GM19099 (cell line): ENCODE data around the gene GIGYF2.

Source experiments
- POLR2A ChIP-seq: IDR thresholded peaks from 3 replicates; pipeline ENCODE4 v1.6.1; 2011; ENCODE audit warnings: low read depth; ENCODE audit not compliant: insufficient read length; ENCODE audit errors: extremely low read depth

The GIGYF2 gene

DNA sequence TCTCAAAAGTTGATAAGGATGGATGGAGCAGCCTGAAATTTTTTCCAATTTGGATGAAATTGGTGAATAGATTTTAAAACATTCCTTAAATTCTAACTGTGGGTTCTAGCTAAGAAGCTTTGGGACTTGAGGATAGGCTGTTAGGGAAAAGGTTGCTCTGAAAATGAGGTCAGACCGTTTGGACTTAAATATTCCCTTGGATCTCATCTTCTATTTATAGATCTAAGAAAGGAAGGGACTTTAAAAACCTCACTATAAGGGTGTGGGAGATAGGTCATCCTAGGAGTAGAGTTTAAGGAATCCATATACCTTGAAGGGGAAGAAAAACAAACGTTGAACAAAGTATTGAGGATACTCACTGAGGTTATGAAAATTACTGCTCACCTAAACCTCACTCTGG is 155.5 kb downstream of the GIGYF2 start:
- TF ChIP-seq POLR2A = no peak

DNA sequence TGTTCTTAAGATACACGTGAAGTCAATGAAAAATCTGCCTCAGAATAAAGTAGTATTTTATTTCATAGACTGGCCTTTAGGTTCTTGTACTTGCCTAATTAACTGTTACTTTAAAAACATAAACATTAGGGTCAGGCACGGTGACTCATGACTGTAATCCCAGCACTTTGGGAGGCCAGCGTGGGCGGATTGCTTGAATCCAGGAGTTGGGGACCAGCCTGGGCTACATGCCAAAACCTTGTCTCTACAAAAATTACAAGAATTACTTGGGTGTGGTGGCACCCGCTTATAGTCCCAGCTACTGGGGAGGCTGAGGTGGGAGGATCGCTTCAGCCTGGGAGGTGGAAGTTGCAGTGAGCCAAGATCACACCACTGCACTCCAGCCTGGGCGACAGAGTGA is 157.0 kb downstream of the GIGYF2 start:
- no peak for TF ChIP-seq POLR2A

- no peak for TF ChIP-seq POLR2A
Measured at GRCh38 chr2:232857158-232857563, 160.0 kb downstream of the GIGYF2 start.

DNA sequence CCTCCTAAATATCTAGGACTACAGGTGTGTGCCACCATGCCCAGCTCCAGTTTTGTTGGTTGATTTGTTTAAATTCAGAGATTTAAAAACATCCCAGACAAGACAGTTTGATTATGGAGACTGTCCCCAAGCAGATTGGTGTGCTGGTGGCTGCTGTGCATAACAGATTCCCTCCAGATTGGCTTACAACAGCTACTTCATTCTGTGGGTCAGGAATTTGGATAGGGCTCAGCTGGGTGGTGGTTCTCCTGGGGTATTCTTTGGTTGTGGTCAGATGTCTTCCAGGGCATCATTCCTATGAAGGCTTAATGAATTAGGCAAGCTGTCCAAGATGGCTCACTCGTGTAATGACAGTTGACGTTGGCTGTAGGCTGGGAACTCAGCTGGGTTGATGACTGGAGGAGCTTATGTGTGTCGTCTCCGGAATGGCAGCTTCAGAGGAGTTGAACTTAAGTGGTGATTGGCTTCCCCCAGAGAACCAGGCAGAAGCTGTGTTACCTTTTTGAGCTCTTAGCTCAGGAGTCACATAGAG is 162.3 kb downstream of the GIGYF2 start:
- no peak for TF ChIP-seq POLR2A

GRCh38 chr2:232860593-232861241 is 163.6 kb downstream of the GIGYF2 start:
- no peak for TF ChIP-seq POLR2A

DNA sequence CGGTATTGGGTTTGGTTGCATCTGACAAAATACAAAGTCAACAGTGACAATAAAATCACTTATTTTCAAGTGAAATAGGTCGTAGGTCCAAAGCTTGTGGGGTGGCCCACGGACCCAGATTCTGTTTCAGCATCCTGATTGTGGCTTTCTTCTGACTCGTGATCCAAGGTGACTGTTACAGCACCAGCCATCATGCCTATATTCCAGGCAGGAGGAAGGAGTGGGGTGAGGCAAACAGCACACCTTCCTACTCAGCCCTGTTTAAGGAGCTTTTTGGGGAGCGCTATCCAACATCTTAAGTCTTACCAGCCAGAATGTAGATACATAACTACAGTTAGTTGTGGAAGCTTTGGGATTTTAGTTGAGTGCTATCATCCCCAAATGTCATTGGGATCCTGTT is 164.2 kb downstream of the GIGYF2 start:
- no peak for TF ChIP-seq POLR2A

DNA sequence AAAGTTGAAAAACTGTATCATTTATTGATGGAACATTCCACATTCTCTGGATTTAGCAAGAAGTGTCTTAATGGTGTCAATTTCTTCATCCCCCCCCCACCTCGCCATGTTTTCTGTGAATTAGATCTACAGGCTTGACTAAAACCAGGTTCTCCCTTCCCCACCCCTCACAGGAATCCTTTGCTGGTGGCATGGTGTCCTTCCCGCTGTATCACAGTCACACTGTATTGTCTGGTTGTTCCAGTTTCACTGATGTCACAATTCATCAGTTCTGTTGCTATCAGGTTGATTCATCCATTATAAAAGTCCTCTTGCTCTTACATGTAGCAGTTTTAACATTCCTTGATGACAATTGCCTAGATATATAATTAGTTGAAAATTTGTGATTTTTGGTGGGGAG is 166.9 kb downstream of the GIGYF2 start:
- no peak for TF ChIP-seq POLR2A

DNA sequence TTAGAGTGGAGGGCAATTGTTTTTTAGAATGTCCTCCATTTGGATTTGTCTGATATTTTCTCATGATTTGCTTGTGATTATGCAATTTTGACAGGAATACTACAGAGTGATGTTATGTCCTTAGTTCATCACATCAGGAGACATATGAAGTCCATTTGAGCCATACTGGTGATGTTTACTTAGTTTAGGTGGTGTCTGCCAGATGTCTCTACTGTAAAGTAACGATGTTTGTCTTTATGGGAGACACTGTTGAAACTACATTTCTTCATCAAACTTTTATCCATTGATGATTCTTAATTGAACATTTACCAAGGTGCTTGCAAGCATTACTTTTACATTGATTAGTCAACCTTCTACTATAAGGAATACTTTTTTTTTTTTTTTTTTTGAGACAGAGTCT is 168.0 kb downstream of the GIGYF2 start:
- TF ChIP-seq POLR2A = no peak

DNA sequence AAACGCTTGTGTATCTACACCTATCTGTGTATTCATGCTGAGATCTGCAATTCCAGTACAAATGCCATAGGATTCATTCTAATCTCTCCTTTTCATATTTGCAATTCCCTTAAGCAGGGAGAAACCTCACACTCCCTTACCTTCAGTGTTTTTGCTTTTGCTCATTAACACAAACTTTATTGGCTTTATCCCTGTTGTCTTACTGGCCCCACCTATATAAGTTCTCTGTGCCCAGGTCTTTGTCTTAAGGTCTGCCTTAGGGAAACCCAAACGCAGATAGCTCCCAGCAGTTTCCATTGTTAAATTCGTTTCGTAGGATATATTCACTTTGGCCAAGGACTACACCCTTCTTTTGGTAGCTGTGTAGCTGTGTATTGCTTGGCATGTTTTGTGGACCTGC is 169.0 kb downstream of the GIGYF2 start:
- no peak for TF ChIP-seq POLR2A

GRCh38 chr2:232869138-232870017 is 172.2 kb downstream of the GIGYF2 start:
- TF ChIP-seq POLR2A = no peak

DNA sequence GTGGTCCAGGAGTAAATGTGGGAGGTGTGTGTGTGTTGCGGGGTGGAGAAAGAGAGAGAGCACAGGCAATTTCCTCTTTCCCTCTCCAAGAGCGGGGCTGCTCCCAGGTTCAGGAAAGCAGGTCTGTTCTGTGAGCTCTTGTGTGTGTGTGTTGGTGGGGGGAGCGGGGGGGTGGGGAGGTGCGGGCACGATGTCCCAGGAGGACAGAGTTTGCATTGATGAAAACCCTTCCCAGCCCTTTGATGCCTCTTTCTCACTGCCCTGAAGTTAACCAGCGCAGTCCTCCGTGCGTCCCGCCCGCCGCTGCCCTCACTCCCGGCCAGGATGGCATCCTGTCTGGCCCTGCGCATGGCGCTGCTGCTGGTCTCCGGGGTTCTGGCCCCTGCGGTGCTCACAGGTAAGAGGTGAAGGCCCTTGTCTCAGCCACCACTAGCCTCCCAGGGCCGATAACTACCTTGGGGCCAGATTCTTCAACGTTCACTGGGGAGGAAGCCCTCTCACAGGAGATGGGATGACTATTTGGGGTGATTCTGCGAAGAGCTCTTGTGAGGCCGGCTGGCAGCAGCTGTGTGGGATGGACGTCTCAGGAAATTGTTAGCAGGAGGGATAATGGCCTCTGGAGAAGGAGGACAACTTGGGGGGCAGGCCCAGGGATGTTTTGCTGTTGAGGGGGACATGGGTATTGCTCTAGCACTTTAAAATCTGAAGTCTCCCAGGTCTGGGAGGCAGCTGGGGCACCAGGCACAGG is 173.1 kb downstream of the GIGYF2 start, which contains the start of gene SNORC:
Gene SNORC, plus strand, starts transcription at position 247 of the 748 bp plus-strand sequence. Its CDS starts 78 bp downstream, at position 325.
- TF ChIP-seq POLR2A = no peak

- TF ChIP-seq POLR2A = no peak
Measured at GRCh38 chr2:232870766-232871371, 173.7 kb downstream of the GIGYF2 start.

GRCh38 chr2:232871418-232871834 is 174.3 kb downstream of the GIGYF2 start:
- no peak for TF ChIP-seq POLR2A

- TF ChIP-seq POLR2A = no peak
Measured at GRCh38 chr2:232871835-232872736, 175.0 kb downstream of the GIGYF2 start.

- TF ChIP-seq POLR2A = no peak
Measured at GRCh38 chr2:232872826-232873225, 175.7 kb downstream of the GIGYF2 start.
